Erythroblast (primary cell): ENCODE results near the gene TTC33.
"Not testable (repeated sequence)": the region's sequence is repeated elsewhere in the genome, so short reads cannot be mapped to it uniquely, and the experiment has no call there.

ENCODE experiments used
- DNase-seq, 2 experiments: peaks; one replicate each; lab custom pipeline; 2025; lab: John Stamatoyannopoulos, UW
- GATA1 ChIP-seq: IDR thresholded peaks from 2 replicates; pipeline ENCODE4 v1.6.1; 2011; ENCODE audit warnings: low read depth, mild to moderate bottlenecking, control low read depth, low read length, moderate library complexity
- POLR2A ChIP-seq: IDR thresholded peaks from 2 replicates; pipeline ENCODE4 v1.6.1; 2011; ENCODE audit warnings: mild to moderate bottlenecking, low read length

Gene TTC33

GRCh38 chr5:40717281-40717680 is 38.5 kb downstream of the TTC33 start:
- TF ChIP-seq POLR2A (no peak), GATA1 (no peak)

GRCh38 chr5:40716590-40716989 is 39.2 kb downstream of the TTC33 start:
- no peak for TF ChIP-seq GATA1
- TF ChIP-seq POLR2A = no peak
- DNase-seq = no peak

More at GRCh38 chr5:40717281-40717680, 38.5 kb downstream of the TTC33 start:
- DNase-seq = no peak

GRCh38 chr5:40716000-40716399 is 39.8 kb downstream of the TTC33 start:
- TF ChIP-seq POLR2A = no peak
- TF ChIP-seq GATA1 = no peak
- no peak for DNase-seq

- TF ChIP-seq POLR2A (no peak), GATA1 (no peak)
- no peak for DNase-seq
Observed at GRCh38 chr5:40714001-40714400, 41.8 kb downstream of the TTC33 start.

- not testable (repeated sequence) for DNase-seq
Observed at GRCh38 chr5:40710575-40710974, 45.2 kb downstream of the TTC33 start.

GRCh38 chr5:40705484-40705883 is 50.3 kb downstream of the TTC33 start:
- not testable (repeated sequence) for DNase-seq

GRCh38 chr5:40702027-40702426 is 53.7 kb downstream of the TTC33 start:
- not testable (repeated sequence) for DNase-seq

GRCh38 chr5:40700116-40700782 is 55.5 kb downstream of the TTC33 start:
- TF ChIP-seq GATA1 (no peak), POLR2A (no peak)
- no peak for DNase-seq

- DNase-seq = no peak
- TF ChIP-seq GATA1 (no peak), POLR2A (no peak)
Observed at GRCh38 chr5:40694433-40694832, 61.3 kb downstream of the TTC33 start.

GRCh38 chr5:40691894-40692293 is 63.9 kb downstream of the TTC33 start:
- TF ChIP-seq GATA1 = no peak
- no peak for TF ChIP-seq POLR2A
- DNase-seq = no peak

- TF ChIP-seq GATA1 (no peak), POLR2A (no peak)
Observed at GRCh38 chr5:40690267-40690666, 65.5 kb downstream of the TTC33 start.

GRCh38 chr5:40689438-40689837 is 66.3 kb downstream of the TTC33 start:
- peak; percentile 3 to 36 for DNase-seq
- TF ChIP-seq GATA1 (no peak), POLR2A (no peak)

More at GRCh38 chr5:40690267-40690666, 65.5 kb downstream of the TTC33 start:
- DNase-seq = no peak

- no peak for DNase-seq
- TF ChIP-seq GATA1 (no peak), POLR2A (no peak)
Observed at GRCh38 chr5:40688996-40689395, 66.8 kb downstream of the TTC33 start.

GRCh38 chr5:40688127-40688761 is 67.5 kb downstream of the TTC33 start:
- TF ChIP-seq POLR2A (no peak), GATA1 (no peak)
- DNase-seq = peak; percentile 79 to 88

- DNase-seq = no peak
- TF ChIP-seq GATA1 = no peak
- TF ChIP-seq POLR2A = no peak
Observed at GRCh38 chr5:40687321-40687720, 68.4 kb downstream of the TTC33 start.

- TF ChIP-seq GATA1 (no peak), POLR2A (no peak)
- DNase-seq = no peak
Observed at GRCh38 chr5:40685976-40686486, 69.7 kb downstream of the TTC33 start.
